HepG2 (cell line): ENCODE results near the gene DCC. TPM values are rescaled to one million over a fixed set of nuclear protein-coding genes. Genes with fewer than 3 reads are reported as not detected.

Experiments
- ATAC-seq: fragments of 200-7000 bp; cut with Tn5 transposase; 3 replicates; pipeline ENCODE4 v1.9.1; 2020; ENCODE audit warnings: mild to moderate bottlenecking, moderate library complexity
- BruUV-seq: library from RNA; stranded (reverse); fragments of 400-500 nt; replicated peaks from 2 replicates; lab custom pipeline; 2021; lab: Mats Ljungman, UMichigan
- CTCF ChIA-PET: fragments of 300-600 bp; formaldehyde crosslinking; extraction: SDS; loops from one replicate; lab custom pipeline; 2021; ENCODE audit warnings: low total read pairs, inconsistent platforms, low intra/inter-chr PET ratio; lab: Yijun Ruan, JAX
- POLR2A ChIA-PET: fragments of 350-600 bp; sonication (Branson Sonifier 250); formaldehyde crosslinking; loops from one replicate; lab custom pipeline; 2020; ENCODE audit warnings: antibody characterized with exemption, inconsistent platforms; lab: Yijun Ruan, JAX
- DNase-seq: peaks from one replicate; pipeline ENCODE4 v3.0.0-alpha.2; 2015; ENCODE audit warnings: low spot score
- FAIRE-seq: peaks from 3 replicates; lab custom pipeline; 2011; peaks lifted over from hg19 to GRCh38; lab: Jason Lieb, UNC
- H2AFZ ChIP-seq: one replicate; pipeline ENCODE4 v1.6.1; 2011; ENCODE audit warnings: low read length, inconsistent platforms
- H3K27ac ChIP-seq: fragments of 300-600 bp; 3 replicates; pipeline ENCODE4 v1.8.0; 2011; ENCODE audit warnings: mixed run types, mild to moderate bottlenecking, mixed read lengths, low read length, inconsistent platforms; ENCODE audit not compliant: insufficient read depth; ENCODE audit errors: extremely low read length
- H3K27me3 ChIP-seq, 2 experiments: fragments of 200-600 bp in 1 of 2; 2 replicates in 1 of 2; 3 replicates in 1 of 2; pipeline versions ENCODE4 v1.6.0 to v1.8.0; 2011; ENCODE audit warnings: low read length in 2 of 2, mild to moderate bottlenecking in 2 of 2, moderate library complexity in 2 of 2, inconsistent platforms in 1 of 2; ENCODE audit not compliant: insufficient read depth in 2 of 2, control insufficient read depth in 1 of 2
- H3K36me3 ChIP-seq, 2 experiments: fragments of 200-600 bp in 1 of 2; replicated peaks in 1 of 2; 2 replicates in 1 of 2; 3 replicates in 1 of 2; pipeline versions ENCODE4 v1.5.1 to v1.8.0; 2011; ENCODE audit warnings: low read length in 2 of 2, inconsistent platforms in 1 of 2; ENCODE audit not compliant: insufficient read depth in 2 of 2, control insufficient read depth in 1 of 2
- H3K4me1 ChIP-seq: 2 replicates; pipeline ENCODE4 v1.5.1; 2012; ENCODE audit warnings: low read length, inconsistent platforms; ENCODE audit not compliant: insufficient read depth
- H3K4me2 ChIP-seq: 2 replicates; pipeline ENCODE4 v1.6.0; 2011; ENCODE audit warnings: low read depth, low read length, inconsistent platforms
- H3K4me3 ChIP-seq, 3 experiments: fragments of 200-600 bp in 1 of 3; sonication (generic), shearing (Covaris generic) in 1 of 3; replicated peaks in 1 of 3; 2 replicates each; pipeline ENCODE4 v1.5.1; 2011 to 2016; ENCODE audit warnings: low read length in 3 of 3, inconsistent platforms in 2 of 3, low read depth in 2 of 3, mild to moderate bottlenecking in 2 of 3, control low read depth in 1 of 3, mixed read lengths in 1 of 3; ENCODE audit not compliant: insufficient read depth in 1 of 3
- H3K79me2 ChIP-seq: one replicate; pipeline ENCODE4 v1.6.1; 2011; ENCODE audit warnings: low read length, inconsistent platforms; ENCODE audit not compliant: insufficient read depth
- H3K9ac ChIP-seq: 2 replicates; pipeline ENCODE4 v1.6.0; 2011; ENCODE audit warnings: mild to moderate bottlenecking, low read depth, low read length, inconsistent platforms; ENCODE audit not compliant: insufficient read depth
- H3K9me3 ChIP-seq: 2 replicates; pipeline ENCODE4 v1.5.1; 2012; ENCODE audit warnings: mild to moderate bottlenecking, low read length
- H4K20me1 ChIP-seq: 2 replicates; pipeline ENCODE4 v1.6.0; 2011; ENCODE audit warnings: inconsistent platforms, mild to moderate bottlenecking, low read length, moderate library complexity; ENCODE audit not compliant: insufficient read depth
- ATRX ChIP-seq: sonication (generic); formaldehyde crosslinking; IDR thresholded peaks from 2 replicates; pipeline ENCODE4 v1.4.0; 2020; ENCODE audit warnings: missing genetic modification reagents, borderline replicate concordance
- CERS6 ChIP-seq: sonication (generic); formaldehyde crosslinking; IDR thresholded peaks from 2 replicates; pipeline ENCODE4 v1.5.0; 2020; ENCODE audit warnings: missing genetic modification reagents
- HOMEZ ChIP-seq: IDR thresholded peaks from 2 replicates; pipeline ENCODE4 v1.6.1; 2016; ENCODE audit warnings: low read depth
- KDM2A ChIP-seq: sonication (generic); formaldehyde crosslinking; IDR thresholded peaks from 2 replicates; pipeline ENCODE4 v1.4.0; 2020; ENCODE audit warnings: low read depth, missing genetic modification reagents, borderline replicate concordance
- SIN3A ChIP-seq: IDR thresholded peaks from 2 replicates; pipeline ENCODE4 v1.6.1; 2011; ENCODE audit warnings: low read depth, mild to moderate bottlenecking, control low read depth, low read length, borderline replicate concordance
- SP140L ChIP-seq: sonication (generic); formaldehyde crosslinking; IDR thresholded peaks from 2 replicates; pipeline ENCODE4 v1.4.0; 2020; ENCODE audit warnings: missing genetic modification reagents, borderline replicate concordance
- WIZ ChIP-seq: sonication (generic); formaldehyde crosslinking; IDR thresholded peaks from 2 replicates; pipeline ENCODE4 v1.5.1; 2020; ENCODE audit warnings: mild to moderate bottlenecking, missing genetic modification reagents
- ZNF232 ChIP-seq: sonication (generic); formaldehyde crosslinking; IDR thresholded peaks from 2 replicates; pipeline ENCODE4 v1.4.0; 2020; ENCODE audit warnings: missing genetic modification reagents, borderline replicate concordance
- ZNF235 ChIP-seq: sonication (generic); formaldehyde crosslinking; IDR thresholded peaks from 2 replicates; pipeline ENCODE4 v1.8.1; 2023; ENCODE audit warnings: mild to moderate bottlenecking, missing genetic modification reagents, borderline replicate concordance
- ZNF44 ChIP-seq: sonication (generic); formaldehyde crosslinking; IDR thresholded peaks from 2 replicates; pipeline ENCODE4 v1.5.1; 2020; ENCODE audit warnings: mild to moderate bottlenecking, missing genetic modification reagents
- ZNF446 ChIP-seq: sonication (generic); formaldehyde crosslinking; IDR thresholded peaks from 2 replicates; pipeline ENCODE4 v1.5.0; 2020; ENCODE audit warnings: mild to moderate bottlenecking, missing genetic modification reagents
- ZNF766 ChIP-seq: sonication (generic); formaldehyde crosslinking; IDR thresholded peaks from 2 replicates; pipeline ENCODE4 v1.5.0; 2020; ENCODE audit warnings: missing genetic modification reagents, borderline replicate concordance
- ZSCAN25 ChIP-seq: sonication (generic); formaldehyde crosslinking; IDR thresholded peaks from 2 replicates; pipeline ENCODE4 v1.8.0; 2022; ENCODE audit warnings: mild to moderate bottlenecking, missing genetic modification reagents
- WGBS: methylation state at CpG from one replicate; pipeline ENCODE4 v1.1.6; 2017; ENCODE audit warnings: low lambda C conversion rate; 5-methylcytosine and 5-hydroxymethylcytosine counted together
- in situ Hi-C: cut with HindIII; loops from 2 replicates; pipeline ENCODE4 v1.10.0; 2017; ENCODE audit warnings: low pct_unique_long_range_greater_than_20kb; ENCODE audit not compliant: extremely low pct_ligation_motif_present
- intact Hi-C: fragments of 100-400 bp; cut with micrococcal nuclease; formaldehyde crosslinking; loops from one replicate; pipeline ENCODE4 v1.10.0; 2022; ENCODE audit not compliant: unreplicated experiment
- polyA plus RNA-seq, 8 experiments: library from polyadenylated mRNA; depleted of rRNA in 3 of 8; stranded (reverse) in 7 of 8; unstranded in 1 of 8; fragments of >200 nt; fragmentation: Illumina TruSeq in 4 of 8; extraction: Trizol in 4 of 8; gene quantifications; 2 replicates each; pipeline versions ENCODE4 v1.2.1 to v1.2.3, GENCODE V29; 2011 to 2016; ENCODE audit warnings: low read depth in 4 of 8, missing spikeins in 1 of 8, mixed read lengths in 1 of 8; ENCODE audit not compliant: insufficient read depth in 1 of 8
- total RNA-seq, 5 experiments: library from RNA; depleted of rRNA; stranded (reverse); fragments of >200 nt; fragmentation: Illumina TruSeq; extraction: Trizol; gene quantifications; 2 replicates each; pipeline ENCODE4 v1.2.3, GENCODE V29; 2016; ENCODE audit warnings: low read depth in 1 of 5
- TF ChIP-seq, protein P1 (sequence below): IDR thresholded peaks from 2 replicates; pipeline ENCODE4 v1.6.1; 2016; ENCODE audit warnings: mild to moderate bottlenecking

The DCC gene
- total and polyA plus RNA-seq, 2 of the 13 experiments (the other 11 are each of a cell fraction or from before 2014, with no cell fraction given) = not detected

DNA sequence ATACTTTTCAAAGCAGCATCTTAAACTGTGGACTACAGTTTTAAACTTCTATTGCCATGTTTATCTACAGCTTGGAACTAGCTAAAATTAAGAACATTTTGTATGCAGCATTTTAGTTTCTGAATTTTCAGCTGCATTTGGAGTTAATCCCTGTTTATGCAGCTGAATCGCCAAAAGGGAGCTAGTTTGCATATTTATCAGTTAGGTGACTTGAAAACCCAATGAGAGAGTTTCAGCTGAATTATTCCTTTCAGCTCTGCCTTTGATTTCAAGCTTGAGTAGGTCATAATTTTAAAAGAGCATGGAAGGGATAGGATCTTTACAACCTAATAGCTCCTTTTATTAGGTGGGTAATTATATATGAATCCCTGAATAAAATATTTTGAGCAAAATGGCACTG, 1191.9 kb downstream of the DCC start:
- intact Hi-C loops (no loop called here), in situ Hi-C loops (no loop called here)
- ChIA-PET CTCF (no interaction called here), POLR2A (no interaction called here)
- Histone ChIP-seq H3K27me3 (no peaks in the 10 kb centered on the region), H3K36me3 (no peaks in the 10 kb centered on the region), H2AFZ (no peak overlapping the region), H3K9ac (no peak overlapping the region), H3K79me2 (no peaks in the 10 kb centered on the region), H3K27ac (no peak overlapping the region), H3K4me2 (no peak overlapping the region), H3K4me3 (no peak overlapping the region), H4K20me1 (no peaks in the 10 kb centered on the region), H3K4me1 (no peaks in the 10 kb centered on the region), H3K9me3 (peaks cover 4% of the 10 kb centered on the region)
- 0% methylated on average over 1 of the region's 1 CpG for WGBS
- no TSS peak for BruUV-seq
- no peak for FAIRE-seq
- TF ChIP-seq HOMEZ (CRISPR knock-in tag) (no peak), ZNF232 (no peak), ZNF766 (CRISPR knock-in tag) (no peak)
- no peak for ATAC-seq
- DNase-seq = no peak

- H3K9me3 ChIP-seq = peaks cover 6% of the 10 kb centered on the region
- intact Hi-C loops (no loop called here), in situ Hi-C loops (no loop called here)
- WGBS = 0% methylated on average over 1 of the region's 1 CpG
- no peak overlapping the region for H3K27ac ChIP-seq
- no peaks in the 10 kb centered on the region for H4K20me1 ChIP-seq
- H3K79me2 ChIP-seq = no peaks in the 10 kb centered on the region
- H3K4me1 ChIP-seq = no peaks in the 10 kb centered on the region
- CTCF ChIA-PET = no interaction called here
- no peak for FAIRE-seq
- no peak for DNase-seq
- POLR2A ChIA-PET = no interaction called here
- no peaks in the 10 kb centered on the region for H3K27me3 ChIP-seq
- H2AFZ ChIP-seq = no peak overlapping the region
- no peaks in the 10 kb centered on the region for H3K36me3 ChIP-seq
- H3K4me2 ChIP-seq = no peak overlapping the region
- no peak for ATAC-seq
- no TSS peak for BruUV-seq
- H3K4me3 ChIP-seq = no peak overlapping the region
- no peak overlapping the region for H3K9ac ChIP-seq
- TF ChIP-seq CERS6 (CRISPR knock-in tag) = no peak
- no peak for TF ChIP-seq KDM2A (CRISPR knock-in tag)
- TF ChIP-seq SIN3A = no peak
- TF ChIP-seq, protein P1, sequence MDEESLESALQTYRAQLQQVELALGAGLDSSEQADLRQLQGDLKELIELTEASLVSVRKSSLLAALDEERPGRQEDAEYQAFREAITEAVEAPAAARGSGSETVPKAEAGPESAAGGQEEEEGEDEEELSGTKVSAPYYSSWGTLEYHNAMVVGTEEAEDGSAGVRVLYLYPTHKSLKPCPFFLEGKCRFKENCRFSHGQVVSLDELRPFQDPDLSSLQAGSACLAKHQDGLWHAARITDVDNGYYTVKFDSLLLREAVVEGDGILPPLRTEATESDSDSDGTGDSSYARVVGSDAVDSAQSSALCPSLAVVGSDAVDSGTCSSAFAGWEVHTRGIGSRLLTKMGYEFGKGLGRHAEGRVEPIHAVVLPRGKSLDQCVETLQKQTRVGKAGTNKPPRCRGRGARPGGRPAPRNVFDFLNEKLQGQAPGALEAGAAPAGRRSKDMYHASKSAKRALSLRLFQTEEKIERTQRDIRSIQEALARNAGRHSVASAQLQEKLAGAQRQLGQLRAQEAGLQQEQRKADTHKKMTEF (CRISPR knock-in tag) = no peak
- no peak for TF ChIP-seq ZSCAN25 (CRISPR knock-in tag)
- no peak for TF ChIP-seq ATRX (CRISPR knock-in tag)
- TF ChIP-seq WIZ (CRISPR knock-in tag) = no peak
- TF ChIP-seq SP140L (CRISPR knock-in tag) = no peak
- no peak for TF ChIP-seq ZNF766 (CRISPR knock-in tag)
- TF ChIP-seq ZNF235 (CRISPR knock-in tag) = no peak
- no peak for TF ChIP-seq ZNF44 (CRISPR knock-in tag)
- TF ChIP-seq ZNF446 (CRISPR knock-in tag) = no peak
These were observed 1194.2 kb downstream of the DCC start for GRCh38 chr18:53534203-53534602.
